Chondrocyte (in vitro differentiated cells): ENCODE data around the gene AIF1. TPM values are rescaled to one million over a fixed set of nuclear protein-coding genes. Genes with fewer than 3 reads are reported as not detected.
"Not testable (repeated sequence)": the region's sequence is repeated elsewhere in the genome, so short reads cannot be mapped to it uniquely, and the experiment has no call there.

Source experiments
- DNase-seq: peaks from one replicate; pipeline ENCODE4 v3.0.0; 2021; ENCODE audit warnings: mixed read lengths, low spot score
- H3K27ac Mint-ChIP-seq: one replicate; pipeline ENCODE4 v1.8.0; 2021; ENCODE audit warnings: mild to moderate bottlenecking, moderate library complexity, mixed read lengths; ENCODE audit not compliant: unreplicated experiment
- H3K27me3 Mint-ChIP-seq: 2 replicates; pipeline ENCODE4 v1.8.0; 2021; ENCODE audit warnings: low read depth, mixed read lengths
- H3K36me3 Mint-ChIP-seq: 2 replicates; pipeline ENCODE4 v1.8.0; 2021; ENCODE audit warnings: low read depth, mixed read lengths
- H3K4me1 Mint-ChIP-seq: 2 replicates; pipeline ENCODE4 v1.8.0; 2021; ENCODE audit warnings: low read depth, mild to moderate bottlenecking, mixed read lengths
- H3K4me3 Mint-ChIP-seq: one replicate; pipeline ENCODE4 v1.8.0; 2021; ENCODE audit warnings: mild to moderate bottlenecking, moderate library complexity, mixed read lengths; ENCODE audit not compliant: unreplicated experiment
- H3K9me3 Mint-ChIP-seq: 2 replicates; pipeline ENCODE4 v1.8.0; 2021; ENCODE audit warnings: low read depth, mixed read lengths
- total RNA-seq: library from RNA; stranded (reverse); gene quantifications from 3 replicates; pipeline ENCODE4 v1.2.1, GENCODE V29; 2021
- TF ChIP-seq, protein P1 (sequence below): fragments of 200-600 bp; sonication (generic); IDR thresholded peaks from 2 replicates; pipeline ENCODE4 v1.5.0; 2021; ENCODE audit warnings: antibody characterized with exemption, mild to moderate bottlenecking, moderate library complexity

AIF1 gene
- total RNA-seq, 1 donor from 2014 or later, result not detected

DNA sequence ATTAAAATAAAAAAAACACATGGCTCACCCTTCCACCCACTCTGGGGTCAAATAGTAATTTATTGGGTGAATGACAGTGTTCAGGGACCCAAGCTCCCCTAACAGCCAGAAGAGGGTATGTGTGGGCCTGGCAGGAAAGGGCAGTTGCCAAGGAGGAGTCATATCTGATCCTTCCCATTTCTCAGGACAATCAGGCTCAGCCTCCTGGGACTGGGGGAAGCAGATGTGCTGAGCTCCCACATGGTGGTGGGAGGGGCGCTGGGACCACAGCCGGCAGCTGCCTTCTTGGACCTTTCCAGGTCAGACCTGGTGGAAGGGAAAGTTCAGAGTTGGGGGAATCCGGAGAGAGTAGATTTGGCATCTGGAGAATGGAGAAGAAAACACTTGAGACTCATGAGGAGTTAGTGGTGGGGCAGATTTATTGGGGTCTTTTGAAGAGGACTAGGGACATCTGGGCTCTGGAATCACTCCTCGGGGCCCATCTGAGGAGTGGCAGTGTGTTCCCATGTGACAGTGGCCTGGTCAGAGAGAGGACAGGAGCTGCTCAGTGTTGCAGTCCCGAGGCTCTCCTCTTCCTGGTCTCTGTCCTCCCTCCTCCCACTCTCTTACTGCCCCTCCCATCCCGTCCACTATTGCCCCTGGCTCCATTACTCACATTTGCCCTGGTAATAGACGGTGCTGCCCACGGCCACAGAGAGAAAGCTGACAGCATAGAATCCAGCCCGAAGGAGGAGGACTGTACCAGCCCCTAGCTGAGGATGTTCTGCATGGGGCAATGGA is 26.0 kb upstream of the AIF1 start:
- H3K36me3 Mint-ChIP-seq, result no peaks in the 10 kb centered on the region
- H3K27ac Mint-ChIP-seq, result no peak overlapping the region
- no peaks in the 10 kb centered on the region for H3K4me1 Mint-ChIP-seq
- no peaks in the 10 kb centered on the region for H3K9me3 Mint-ChIP-seq
- H3K27me3 Mint-ChIP-seq, result no peaks in the 10 kb centered on the region
- no peak for DNase-seq
- TF ChIP-seq, protein P1, sequence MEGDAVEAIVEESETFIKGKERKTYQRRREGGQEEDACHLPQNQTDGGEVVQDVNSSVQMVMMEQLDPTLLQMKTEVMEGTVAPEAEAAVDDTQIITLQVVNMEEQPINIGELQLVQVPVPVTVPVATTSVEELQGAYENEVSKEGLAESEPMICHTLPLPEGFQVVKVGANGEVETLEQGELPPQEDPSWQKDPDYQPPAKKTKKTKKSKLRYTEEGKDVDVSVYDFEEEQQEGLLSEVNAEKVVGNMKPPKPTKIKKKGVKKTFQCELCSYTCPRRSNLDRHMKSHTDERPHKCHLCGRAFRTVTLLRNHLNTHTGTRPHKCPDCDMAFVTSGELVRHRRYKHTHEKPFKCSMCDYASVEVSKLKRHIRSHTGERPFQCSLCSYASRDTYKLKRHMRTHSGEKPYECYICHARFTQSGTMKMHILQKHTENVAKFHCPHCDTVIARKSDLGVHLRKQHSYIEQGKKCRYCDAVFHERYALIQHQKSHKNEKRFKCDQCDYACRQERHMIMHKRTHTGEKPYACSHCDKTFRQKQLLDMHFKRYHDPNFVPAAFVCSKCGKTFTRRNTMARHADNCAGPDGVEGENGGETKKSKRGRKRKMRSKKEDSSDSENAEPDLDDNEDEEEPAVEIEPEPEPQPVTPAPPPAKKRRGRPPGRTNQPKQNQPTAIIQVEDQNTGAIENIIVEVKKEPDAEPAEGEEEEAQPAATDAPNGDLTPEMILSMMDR, result no peak
- no peak overlapping the region for H3K4me3 Mint-ChIP-seq

DNA sequence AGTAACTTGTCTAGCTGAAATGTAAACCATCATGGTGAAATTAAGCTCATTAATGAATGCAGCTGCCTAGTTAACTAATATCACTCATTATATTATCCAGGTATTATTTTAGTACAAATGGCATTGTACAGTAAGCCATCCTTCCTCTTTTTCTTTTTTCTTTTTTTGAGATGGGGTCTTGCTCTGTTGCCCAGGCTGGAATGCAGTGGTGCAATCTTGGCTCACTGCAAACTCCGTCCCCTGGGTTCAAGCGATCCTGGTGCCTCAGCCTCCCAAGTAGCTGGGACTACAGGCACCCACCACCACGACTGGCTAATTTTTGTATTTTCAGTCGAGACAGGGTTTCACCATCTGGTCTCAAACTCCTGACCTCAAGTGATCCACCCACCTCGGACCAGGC is 24.3 kb upstream of the AIF1 start:
- not testable (repeated sequence) for H3K36me3 Mint-ChIP-seq, H3K4me3 Mint-ChIP-seq, H3K27ac Mint-ChIP-seq, H3K9me3 Mint-ChIP-seq, H3K27me3 Mint-ChIP-seq, DNase-seq, H3K4me1 Mint-ChIP-seq

DNA sequence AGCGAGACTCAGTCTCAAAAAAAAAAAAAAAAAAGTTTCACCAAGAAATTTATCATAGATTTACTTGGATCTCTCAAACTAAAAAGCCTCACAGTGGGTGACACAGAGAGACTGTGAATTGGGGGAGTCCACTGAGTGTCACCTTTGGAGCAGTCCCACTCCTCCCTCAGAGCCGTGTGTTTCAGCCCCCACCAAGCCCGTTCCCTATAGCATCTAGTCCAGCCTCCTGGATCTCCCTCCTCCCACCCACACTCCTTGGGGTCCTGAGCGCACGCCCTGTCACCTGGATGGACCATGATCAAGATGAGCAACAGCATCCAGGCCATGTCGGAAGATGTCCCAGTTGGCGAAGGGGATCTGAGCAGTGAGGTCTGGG is 22.6 kb upstream of the AIF1 start:
- H3K4me3 Mint-ChIP-seq, result no peak overlapping the region
- no peaks in the 10 kb centered on the region for H3K9me3 Mint-ChIP-seq
- DNase-seq, result no peak
- H3K27ac Mint-ChIP-seq, result no peak overlapping the region
- no peaks in the 10 kb centered on the region for H3K36me3 Mint-ChIP-seq
- H3K27me3 Mint-ChIP-seq, result no peaks in the 10 kb centered on the region
- no peaks in the 10 kb centered on the region for H3K4me1 Mint-ChIP-seq
- TF ChIP-seq, protein P1, result no peak

DNA sequence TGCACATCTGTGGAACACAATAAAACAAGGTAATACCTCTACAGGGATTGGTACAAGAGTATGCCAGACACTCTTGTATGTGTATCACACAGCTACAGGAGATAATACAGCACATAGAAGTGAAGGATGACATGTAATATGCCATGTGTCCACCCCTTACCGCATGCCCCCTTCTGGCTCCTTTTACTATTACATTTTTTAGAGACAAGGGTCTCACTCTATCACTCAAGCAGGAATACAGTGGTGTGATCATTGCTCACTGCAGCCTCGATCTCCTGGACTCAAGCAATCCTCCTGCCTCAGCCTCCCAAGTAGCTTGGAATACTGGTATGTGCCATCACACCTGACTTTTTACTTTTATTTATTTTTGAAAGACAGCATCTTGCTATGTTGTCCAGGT is 18.0 kb upstream of the AIF1 start:
- no peak for DNase-seq
- H3K36me3 Mint-ChIP-seq, result no peaks in the 10 kb centered on the region
- TF ChIP-seq, protein P1, result peak; percentile 75
- no peaks in the 10 kb centered on the region for H3K9me3 Mint-ChIP-seq
- H3K27ac Mint-ChIP-seq, result no peak overlapping the region
- no peak overlapping the region for H3K4me3 Mint-ChIP-seq
- H3K4me1 Mint-ChIP-seq, result no peaks in the 10 kb centered on the region
- no peaks in the 10 kb centered on the region for H3K27me3 Mint-ChIP-seq

DNA sequence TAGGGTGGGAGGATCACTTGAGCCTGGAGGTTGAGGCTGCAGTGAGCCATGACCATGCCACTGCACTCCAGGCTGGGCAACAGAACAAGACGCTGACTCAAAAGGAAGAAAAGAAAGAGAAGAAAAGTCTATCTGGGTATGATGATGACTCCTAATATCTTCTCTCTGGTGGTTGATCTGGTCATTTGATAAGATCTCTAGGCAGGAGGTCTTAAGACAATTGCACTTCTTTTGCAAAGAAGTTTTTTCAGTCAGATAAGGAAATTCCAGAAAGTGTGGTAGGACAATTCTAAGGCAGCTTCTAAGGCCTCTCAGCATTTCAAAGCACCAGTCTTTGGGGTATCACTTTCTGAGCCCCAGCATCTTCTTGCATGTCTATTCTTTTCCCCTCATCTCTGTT is 7.7 kb upstream of the AIF1 start:
- H3K36me3 Mint-ChIP-seq, result no peaks in the 10 kb centered on the region
- H3K27ac Mint-ChIP-seq, result no peak overlapping the region
- no peaks in the 10 kb centered on the region for H3K27me3 Mint-ChIP-seq
- no peaks in the 10 kb centered on the region for H3K4me1 Mint-ChIP-seq
- DNase-seq, result no peak
- TF ChIP-seq, protein P1, result no peak
- H3K4me3 Mint-ChIP-seq, result no peak overlapping the region
- no peaks in the 10 kb centered on the region for H3K9me3 Mint-ChIP-seq
